Measurements from ENCODE around the gene ZBTB9.

GRCh38 chr6:33459226-33459625, 4.8 kb downstream of the ZBTB9 start:
- TF ChIP-seq EP300 (IDR thresholded peaks at IDR 0.05), result no peak
- TF ChIP-seq, protein P1, sequence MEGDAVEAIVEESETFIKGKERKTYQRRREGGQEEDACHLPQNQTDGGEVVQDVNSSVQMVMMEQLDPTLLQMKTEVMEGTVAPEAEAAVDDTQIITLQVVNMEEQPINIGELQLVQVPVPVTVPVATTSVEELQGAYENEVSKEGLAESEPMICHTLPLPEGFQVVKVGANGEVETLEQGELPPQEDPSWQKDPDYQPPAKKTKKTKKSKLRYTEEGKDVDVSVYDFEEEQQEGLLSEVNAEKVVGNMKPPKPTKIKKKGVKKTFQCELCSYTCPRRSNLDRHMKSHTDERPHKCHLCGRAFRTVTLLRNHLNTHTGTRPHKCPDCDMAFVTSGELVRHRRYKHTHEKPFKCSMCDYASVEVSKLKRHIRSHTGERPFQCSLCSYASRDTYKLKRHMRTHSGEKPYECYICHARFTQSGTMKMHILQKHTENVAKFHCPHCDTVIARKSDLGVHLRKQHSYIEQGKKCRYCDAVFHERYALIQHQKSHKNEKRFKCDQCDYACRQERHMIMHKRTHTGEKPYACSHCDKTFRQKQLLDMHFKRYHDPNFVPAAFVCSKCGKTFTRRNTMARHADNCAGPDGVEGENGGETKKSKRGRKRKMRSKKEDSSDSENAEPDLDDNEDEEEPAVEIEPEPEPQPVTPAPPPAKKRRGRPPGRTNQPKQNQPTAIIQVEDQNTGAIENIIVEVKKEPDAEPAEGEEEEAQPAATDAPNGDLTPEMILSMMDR (IDR thresholded peaks at IDR 0.05), result no peak
